KBM-7 (cell line): Measurements from ENCODE around the gene SAMD1.

Experiments
- DNase-seq: peaks from one replicate; pipeline ENCODE4 v3.0.0-alpha.2; 2015
- in situ Hi-C: fragments of 300-500 bp; cut with MboI; formaldehyde crosslinking; loops from 2 replicates; pipeline ENCODE4 v1.14.3; 2020; ENCODE audit warnings: low sequenced_read_pairs, low pct_unique_long_range_greater_than_20kb, mixed read lengths

The SAMD1 gene

GRCh38 chr19:14114854-14115253 lies 24.3 kb upstream of the SAMD1 start:
- DNase-seq: peak; percentile 71
- in situ Hi-C loops: no loop called here

DNA sequence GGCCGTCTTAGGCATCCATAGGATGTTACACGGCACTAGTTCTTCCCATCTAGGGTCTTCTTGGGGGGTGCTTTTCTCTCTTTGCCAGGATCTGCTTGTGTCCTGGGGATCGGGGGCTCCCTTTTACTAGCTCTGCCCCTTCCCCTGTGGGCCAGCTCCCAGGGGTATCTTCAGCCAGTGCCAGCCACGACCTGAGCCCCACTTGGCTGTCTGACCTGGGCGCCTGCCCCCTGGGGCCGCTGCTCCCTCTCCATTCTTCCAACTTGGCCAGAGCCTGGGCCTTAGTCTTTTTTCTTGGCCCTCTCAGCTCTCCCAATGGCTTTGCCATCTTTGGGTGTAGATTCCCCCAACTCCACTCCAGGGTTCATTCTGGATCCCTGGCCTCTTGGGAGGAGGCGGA lies 23.9 kb upstream of the SAMD1 start:
- no peak for DNase-seq
- in situ Hi-C loops: no loop called here

DNA sequence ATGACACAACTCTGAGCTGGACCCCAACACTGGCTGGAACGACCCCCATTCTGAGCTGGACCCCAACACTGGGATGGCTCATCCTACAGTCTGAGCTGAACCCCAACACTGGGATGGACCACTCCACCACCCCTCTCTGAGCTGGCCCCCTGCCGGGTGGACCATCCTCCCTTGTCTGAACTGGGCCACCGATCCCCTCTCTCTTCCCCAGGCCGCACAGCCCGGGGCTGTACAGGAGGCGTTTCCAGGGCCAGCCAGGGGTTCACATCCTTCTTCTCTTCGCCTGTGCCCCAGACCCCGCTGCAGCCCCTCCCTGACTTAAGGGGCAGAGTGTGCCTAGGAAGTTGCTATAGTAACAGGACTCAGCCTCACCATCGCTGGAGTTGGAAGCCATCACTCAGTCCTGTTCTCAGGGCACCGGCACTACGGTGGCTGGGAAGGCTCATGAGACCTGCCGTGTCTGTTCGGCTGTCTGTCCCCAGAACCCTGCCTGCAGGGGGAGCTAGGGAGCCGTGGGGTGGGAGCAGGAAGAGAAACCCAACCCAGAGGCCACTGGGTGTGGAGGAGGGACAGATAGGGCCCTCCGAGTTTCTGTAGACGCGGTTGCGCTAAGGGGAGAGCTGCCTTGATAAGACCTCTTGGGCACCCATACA lies 23.3 kb upstream of the SAMD1 start:
- in situ Hi-C loops: no loop called here
- peak; percentile 68 for DNase-seq

DNA sequence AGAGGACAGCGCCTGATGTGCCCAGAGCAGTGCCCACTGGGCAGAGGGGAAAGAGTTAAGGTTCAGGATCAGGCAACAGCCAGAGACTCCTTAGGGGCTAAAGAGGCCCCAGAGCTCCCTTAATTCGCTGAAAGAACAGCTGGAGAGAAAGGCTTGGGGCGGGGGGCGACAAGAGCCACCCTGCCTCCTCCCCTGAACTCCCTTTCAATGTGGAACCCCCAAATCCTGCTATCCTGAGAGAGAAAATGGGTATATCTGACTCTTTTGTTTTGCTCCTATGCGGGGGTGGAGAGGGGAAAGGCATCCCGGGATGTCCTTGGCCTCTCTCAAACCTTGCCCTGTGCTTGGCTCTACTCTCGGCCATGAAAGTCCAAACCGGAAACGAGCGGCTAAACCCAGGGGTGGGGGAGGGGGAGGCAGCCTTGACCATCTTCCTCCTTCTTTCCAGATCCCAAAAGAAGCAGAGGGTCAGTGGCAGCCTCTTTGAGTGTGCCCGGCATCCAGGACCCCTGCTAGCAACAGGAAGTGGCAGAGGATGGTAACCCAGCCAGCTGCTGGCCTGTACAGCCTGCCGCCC lies 22.3 kb upstream of the SAMD1 start:
- in situ Hi-C loops: no loop called here
- DNase-seq: no peak

GRCh38 chr19:14112051-14112808 lies 21.7 kb upstream of the SAMD1 start:
- DNase-seq: no peak
- in situ Hi-C loops: no loop called here

GRCh38 chr19:14111486-14111885 lies 20.9 kb upstream of the SAMD1 start:
- in situ Hi-C loops: no loop called here

DNA sequence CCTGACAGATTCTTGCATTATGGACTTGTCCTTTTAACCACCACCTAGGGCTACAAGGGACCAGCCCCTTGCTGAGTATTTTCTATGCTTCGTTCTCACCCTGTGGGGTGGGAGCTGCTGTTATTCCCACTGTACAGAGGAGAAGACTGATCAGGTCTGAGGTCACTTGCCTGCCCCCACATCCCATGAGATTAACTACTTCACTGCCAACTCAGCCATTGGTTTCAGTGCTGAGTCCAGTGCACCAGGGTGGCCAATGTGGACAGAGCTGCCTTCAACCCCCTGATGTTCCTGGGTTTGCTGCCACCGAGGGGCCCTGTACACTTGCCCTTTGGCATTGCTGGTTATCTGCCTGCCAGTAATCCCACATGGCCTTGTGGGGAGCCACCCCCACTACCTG lies 20.1 kb upstream of the SAMD1 start:
- in situ Hi-C loops: no loop called here

More at GRCh38 chr19:14111486-14111885, 20.9 kb upstream of the SAMD1 start:
- DNase-seq: no peak

DNA sequence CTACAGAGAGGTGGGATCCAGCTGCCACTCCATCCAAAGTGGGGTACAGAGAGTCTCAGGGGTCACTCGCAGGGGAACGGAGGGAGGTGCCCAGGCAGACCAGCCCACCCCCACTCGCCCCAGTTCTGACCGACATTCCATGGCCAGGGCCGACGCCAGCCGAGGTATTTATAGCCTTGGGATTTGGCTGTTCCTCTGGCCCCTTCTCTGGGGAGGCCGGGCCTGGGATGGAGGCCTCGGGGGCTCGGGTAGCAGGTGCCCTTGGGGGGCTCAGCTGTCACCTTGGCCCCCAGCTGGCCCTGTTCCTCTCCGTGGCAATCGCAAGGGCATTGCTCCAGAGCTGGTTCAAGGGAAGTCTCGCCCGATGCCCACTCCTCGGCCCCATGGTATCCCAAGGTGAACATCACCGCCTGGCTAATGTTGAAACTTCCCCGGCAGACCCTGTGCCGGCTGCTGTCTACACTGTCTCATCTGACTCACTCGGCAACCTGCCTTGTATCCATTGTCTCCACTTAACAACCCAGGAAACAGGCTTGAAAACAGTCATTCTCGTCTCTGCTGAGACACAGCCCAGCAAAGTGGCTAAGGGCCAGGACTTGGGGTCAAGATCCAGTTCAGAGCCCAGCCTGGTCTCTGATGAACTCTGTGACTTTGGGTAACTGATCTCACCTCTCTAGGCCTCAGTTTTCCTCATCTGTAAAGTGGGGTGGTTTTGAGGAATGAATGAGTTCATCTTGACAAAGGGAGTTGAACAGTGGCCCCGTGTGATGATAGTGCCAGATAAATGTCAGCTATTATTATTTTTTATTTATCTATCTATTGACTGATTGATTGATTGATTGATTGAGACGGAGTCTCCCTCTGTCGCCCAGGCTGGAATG lies 17.3 kb upstream of the SAMD1 start:
- in situ Hi-C loops: no loop called here
- no peak for DNase-seq

More for the DNA sequence above, 20.1 kb upstream of the SAMD1 start:
- DNase-seq: no peak

DNA sequence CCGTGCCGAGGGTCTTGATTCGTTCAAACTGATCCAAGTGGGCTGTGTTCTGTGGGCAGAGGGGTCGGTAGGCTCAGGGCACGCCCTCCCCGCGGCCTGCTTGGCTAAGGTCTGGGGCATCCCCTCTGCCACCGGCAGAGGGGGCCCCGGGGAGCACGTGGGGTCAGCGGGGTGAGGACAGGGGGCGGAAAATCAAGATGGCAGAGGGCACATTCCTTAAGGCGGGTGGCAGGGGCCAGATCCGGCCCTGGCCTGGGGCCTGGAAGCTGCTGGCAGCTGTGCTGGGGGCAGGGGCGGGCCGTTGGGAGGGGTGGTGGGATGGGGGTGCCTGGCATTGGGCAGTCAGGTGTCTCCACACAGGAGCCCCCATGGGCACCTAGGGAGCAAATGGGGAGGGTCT lies 16.3 kb upstream of the SAMD1 start:
- in situ Hi-C loops: no loop called here
- no peak for DNase-seq

DNA sequence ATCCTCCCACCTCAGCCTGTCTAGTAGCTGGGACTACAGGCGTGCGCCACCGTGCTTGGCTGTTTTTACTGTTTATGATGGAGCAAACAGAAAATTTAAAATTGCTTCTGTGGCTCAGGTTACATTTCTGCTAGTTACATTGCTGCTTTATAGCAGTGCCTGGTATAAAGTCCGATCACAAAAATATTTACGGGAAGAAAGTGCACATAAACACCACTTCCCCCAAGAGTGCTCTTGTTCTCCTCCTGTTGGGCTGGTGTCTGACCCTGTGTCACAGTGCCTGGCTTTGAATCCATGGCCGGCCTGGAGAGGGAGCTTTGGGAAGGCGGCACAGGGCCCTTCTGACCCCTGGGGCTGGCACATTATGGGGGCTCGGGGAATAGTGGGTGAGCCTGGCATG lies 15.1 kb upstream of the SAMD1 start:
- in situ Hi-C loops: no loop called here
- no peak for DNase-seq

DNA sequence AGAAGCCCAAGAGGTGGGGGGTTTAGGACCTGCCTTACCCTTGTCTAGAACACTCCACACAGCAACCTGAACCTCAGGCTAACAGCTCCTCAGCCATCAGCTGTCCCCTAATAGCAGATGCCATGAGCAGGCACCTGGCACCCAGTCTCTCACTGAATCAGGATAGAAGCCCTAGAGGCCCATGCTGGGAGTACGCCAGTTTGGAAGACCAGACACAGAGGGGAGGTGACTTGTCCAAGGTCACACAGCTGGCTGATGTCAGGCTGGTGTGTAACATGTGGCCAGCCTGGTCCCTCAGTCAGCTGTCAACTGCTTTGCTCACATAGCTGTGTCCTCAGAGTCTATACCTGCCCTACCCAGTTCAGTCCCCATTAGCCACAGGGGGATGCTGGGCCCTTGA lies 12.8 kb upstream of the SAMD1 start:
- in situ Hi-C loops: no loop called here
- DNase-seq: no peak

DNA sequence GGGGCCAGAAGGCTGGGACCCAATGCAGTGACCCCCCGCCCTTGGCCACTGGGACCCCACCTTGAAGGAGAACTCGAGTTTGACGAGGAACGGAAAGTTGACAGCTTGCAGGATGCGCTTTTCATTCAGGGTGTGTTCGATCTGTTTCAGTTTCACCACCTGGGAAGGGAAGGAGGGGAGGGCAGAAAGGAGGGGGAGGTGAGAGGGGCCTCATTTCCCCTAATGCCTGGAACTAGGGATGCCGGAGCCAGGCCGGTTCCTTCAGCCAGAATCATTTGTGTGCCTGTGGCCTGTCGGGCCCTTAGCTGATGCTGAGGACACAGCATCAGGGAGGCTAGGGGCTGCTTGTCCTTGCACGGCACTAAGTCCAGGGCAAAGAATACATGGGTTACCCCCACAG lies 12.2 kb upstream of the SAMD1 start:
- in situ Hi-C loops: no loop called here
- no peak for DNase-seq

DNA sequence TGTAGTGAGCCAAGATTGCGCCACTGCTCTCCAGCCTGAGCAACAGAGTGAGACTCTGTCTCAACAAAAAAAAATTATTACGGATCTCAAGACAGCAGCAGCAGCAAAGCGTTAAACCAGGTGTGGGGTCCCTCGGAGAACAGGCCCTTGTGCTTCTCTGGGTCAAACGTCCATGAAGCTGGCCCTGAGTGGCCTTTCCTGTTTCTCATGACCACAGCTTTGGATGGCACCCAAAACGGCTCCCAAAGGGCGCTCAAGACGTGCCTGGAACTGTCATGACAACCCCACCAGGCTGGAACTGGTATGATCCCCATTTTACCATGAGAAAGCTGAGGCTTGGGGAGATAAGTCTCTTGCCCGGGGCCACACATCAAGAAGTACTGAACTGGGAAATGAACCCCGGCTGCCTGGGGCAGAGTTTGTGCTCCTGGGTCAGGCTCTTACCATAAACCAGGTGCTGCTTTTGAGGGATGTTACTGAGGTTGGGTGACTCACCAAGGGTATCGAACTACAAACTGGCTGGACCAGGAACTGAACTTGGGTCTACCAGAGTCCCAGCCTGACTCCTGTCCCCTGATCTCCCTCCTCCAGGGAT lies 11.6 kb upstream of the SAMD1 start:
- DNase-seq: no peak
- in situ Hi-C loops: no loop called here

DNA sequence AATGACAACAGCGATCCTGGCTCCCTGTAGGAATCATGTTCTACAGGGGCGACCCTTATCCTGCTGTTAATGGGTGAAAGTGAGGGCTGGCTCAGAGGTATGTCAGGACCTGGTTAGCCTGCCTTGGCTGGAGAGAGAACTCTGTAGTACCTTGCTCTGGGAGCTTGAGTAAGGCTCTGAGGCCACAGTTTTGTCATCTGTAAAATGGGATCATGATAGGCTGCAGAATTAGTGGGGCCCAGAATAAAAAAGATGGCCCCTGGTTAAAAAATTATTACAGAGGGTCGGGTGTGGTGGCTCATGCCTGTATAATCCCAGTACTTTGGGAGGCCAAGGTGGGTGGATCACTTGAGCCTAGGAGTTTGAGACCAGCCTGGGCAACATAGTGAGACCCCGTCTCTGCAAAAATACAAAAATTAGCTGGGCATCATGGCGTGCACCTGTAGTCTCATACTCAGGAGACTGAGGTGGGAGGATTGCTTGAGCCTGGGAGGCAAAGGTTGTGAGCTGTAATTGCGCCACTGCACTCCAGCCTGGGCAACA lies 10.5 kb upstream of the SAMD1 start:
- in situ Hi-C loops: no loop called here
- DNase-seq: no peak

DNA sequence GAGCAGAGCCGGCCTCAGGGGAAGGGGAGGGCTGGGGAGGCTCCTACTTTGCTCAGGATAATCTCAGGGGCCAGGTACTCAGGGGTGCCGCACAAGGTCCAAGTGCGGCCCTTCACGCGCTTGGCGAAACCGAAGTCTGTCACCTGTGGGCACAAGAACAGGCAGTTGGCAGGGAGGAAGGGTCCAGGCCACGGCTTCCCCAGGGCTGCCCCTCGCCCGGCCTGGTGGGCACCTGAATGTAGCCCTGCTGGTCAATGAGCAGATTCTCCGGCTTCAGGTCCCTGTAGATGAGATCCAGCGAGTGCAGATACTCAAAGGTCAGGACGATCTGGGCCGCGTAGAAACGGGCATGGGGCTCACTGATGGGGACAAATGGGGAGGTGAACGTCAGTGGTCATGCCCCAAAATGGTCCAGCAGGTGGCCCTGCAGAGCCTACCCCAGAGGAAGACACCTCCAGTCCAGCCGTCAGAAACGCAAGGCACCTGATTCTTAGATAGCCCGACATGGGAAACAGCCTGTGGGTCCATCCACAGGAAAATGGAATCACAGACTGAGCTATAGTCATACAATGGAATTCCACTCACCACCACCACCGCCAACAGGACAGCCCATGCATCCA lies 7.1 kb upstream of the SAMD1 start:
- no peak for DNase-seq
- in situ Hi-C loops: no loop called here

- in situ Hi-C loops: no loop called here
Measured at GRCh38 chr19:14096272-14096992, 5.9 kb upstream of the SAMD1 start.

GRCh38 chr19:14094854-14095253 lies 4.3 kb upstream of the SAMD1 start:
- in situ Hi-C loops: no loop called here
- DNase-seq: no peak

More at GRCh38 chr19:14096272-14096992, 5.9 kb upstream of the SAMD1 start:
- no peak for DNase-seq
